RWPE2 (cell line): Measurements from ENCODE around the gene PLPPR1.

Source experiments
- ATAC-seq: fragments of 200-7000 bp; cut with Tn5 transposase; 3 replicates; pipeline ENCODE4 v1.9.1; 2021; ENCODE audit warnings: low read depth
- DNase-seq: peaks from one replicate; pipeline ENCODE4 v3.0.0-alpha.2; 2020; ENCODE audit warnings: low spot score
- H3K27ac ChIP-seq: fragments of 450-650 bp; 2 replicates; pipeline ENCODE4 v1.5.1; 2017; ENCODE audit warnings: mild to moderate bottlenecking; ENCODE audit not compliant: poor library complexity, severe bottlenecking
- H3K27me3 ChIP-seq: fragments of 250-450 bp; sonication (Bioruptor Pico); 2 replicates; pipeline ENCODE4 v1.5.1; 2021; ENCODE audit warnings: mild to moderate bottlenecking, moderate library complexity; ENCODE audit not compliant: insufficient read depth, poor library complexity, severe bottlenecking
- H3K36me3 ChIP-seq: fragments of 250-450 bp; sonication (Bioruptor Pico); 2 replicates; pipeline ENCODE4 v1.5.1; 2020; ENCODE audit warnings: low read depth, mild to moderate bottlenecking, moderate library complexity
- H3K4me1 ChIP-seq: fragments of 250-450 bp; sonication (Bioruptor Pico); 2 replicates; pipeline ENCODE4 v1.5.1; 2021; ENCODE audit warnings: mild to moderate bottlenecking, moderate library complexity; ENCODE audit not compliant: insufficient read depth, poor library complexity, severe bottlenecking
- H3K4me3 ChIP-seq: fragments of 250-450 bp; sonication (Bioruptor Pico); 2 replicates; pipeline ENCODE4 v1.5.1; 2021; ENCODE audit warnings: mild to moderate bottlenecking, moderate library complexity; ENCODE audit not compliant: severe bottlenecking
- H3K9me3 ChIP-seq: fragments of 250-450 bp; sonication (Bioruptor Pico); 2 replicates; pipeline ENCODE4 v1.5.1; 2021; ENCODE audit warnings: mild to moderate bottlenecking, moderate library complexity; ENCODE audit not compliant: severe bottlenecking
- CTCF ChIP-seq: fragments of 450-650 bp; IDR thresholded peaks from one replicate; pipeline ENCODE4 v1.5.1; 2017; ENCODE audit warnings: mild to moderate bottlenecking, moderate library complexity; ENCODE audit not compliant: poor library complexity, severe bottlenecking

The PLPPR1 gene

GRCh38 chr9:101315112-101315450 lies 286.6 kb downstream of the PLPPR1 start:
- Histone ChIP-seq H3K27ac (no peak overlapping the region), H3K9me3 (no peaks in the 10 kb centered on the region), H3K27me3 (peaks cover 4% of the 10 kb centered on the region), H3K4me1 (no peaks in the 10 kb centered on the region), H3K4me3 (no peak overlapping the region), H3K36me3 (no peaks in the 10 kb centered on the region)
- TF ChIP-seq CTCF = no peak
- no peak for DNase-seq
- ATAC-seq = no peak

- Histone ChIP-seq H3K27me3 (no peaks in the 10 kb centered on the region), H3K27ac (no peak overlapping the region), H3K4me3 (no peak overlapping the region), H3K36me3 (no peaks in the 10 kb centered on the region), H3K4me1 (no peaks in the 10 kb centered on the region), H3K9me3 (no peaks in the 10 kb centered on the region)
- TF ChIP-seq CTCF = no peak
- ATAC-seq = no peak
- no peak for DNase-seq
Measured at GRCh38 chr9:101317735-101318134, 289.2 kb downstream of the PLPPR1 start.

- H3K36me3 ChIP-seq = no peaks in the 10 kb centered on the region
- ATAC-seq (no peak), DNase-seq (no peak)
- H3K27ac ChIP-seq = no peak overlapping the region
- H3K27me3 ChIP-seq = no peaks in the 10 kb centered on the region
- TF ChIP-seq CTCF = no peak
- no peaks in the 10 kb centered on the region for H3K4me1 ChIP-seq
- H3K9me3 ChIP-seq = no peaks in the 10 kb centered on the region
- H3K4me3 ChIP-seq = no peak overlapping the region
Measured at GRCh38 chr9:101323129-101323528, 294.6 kb downstream of the PLPPR1 start.

- H3K4me1 ChIP-seq = no peaks in the 10 kb centered on the region
- TF ChIP-seq CTCF = no peak
- ATAC-seq (no peak), DNase-seq (no peak)
- no peak overlapping the region for H3K27ac ChIP-seq
- H3K9me3 ChIP-seq = no peaks in the 10 kb centered on the region
- H3K4me3 ChIP-seq = no peak overlapping the region
- H3K36me3 ChIP-seq = no peaks in the 10 kb centered on the region
- H3K27me3 ChIP-seq = no peaks in the 10 kb centered on the region
Measured at GRCh38 chr9:101324245-101324804, 295.8 kb downstream of the PLPPR1 start.

GRCh38 chr9:101325053-101325452 lies 296.5 kb downstream of the PLPPR1 start:
- no peak overlapping the region for H3K27ac ChIP-seq
- no peaks in the 10 kb centered on the region for H3K4me1 ChIP-seq
- H3K27me3 ChIP-seq = no peaks in the 10 kb centered on the region
- no peak overlapping the region for H3K4me3 ChIP-seq
- ATAC-seq = no peak
- no peaks in the 10 kb centered on the region for H3K9me3 ChIP-seq
- no peak for DNase-seq
- no peak for TF ChIP-seq CTCF
- no peaks in the 10 kb centered on the region for H3K36me3 ChIP-seq
